Measurements from ENCODE around the gene CCDC12.

GRCh38 chr3:46913644-46914043 lies 62.9 kb downstream of the CCDC12 start:
- no peak for TF ChIP-seq CTCF (CRISPR knock-in tag; IDR thresholded peaks at IDR 0.05)
- no peak for TF ChIP-seq ZNF563 (CRISPR knock-in tag; IDR thresholded peaks at IDR 0.05)
